ENCODE data around the gene DMRT1. TPM values are rescaled to one million over a fixed set of nuclear protein-coding genes. Genes with fewer than 3 reads are reported as not detected.

DMRT1 gene
- total RNA-seq, 4 donors from 2014 or later = not detected

DNA sequence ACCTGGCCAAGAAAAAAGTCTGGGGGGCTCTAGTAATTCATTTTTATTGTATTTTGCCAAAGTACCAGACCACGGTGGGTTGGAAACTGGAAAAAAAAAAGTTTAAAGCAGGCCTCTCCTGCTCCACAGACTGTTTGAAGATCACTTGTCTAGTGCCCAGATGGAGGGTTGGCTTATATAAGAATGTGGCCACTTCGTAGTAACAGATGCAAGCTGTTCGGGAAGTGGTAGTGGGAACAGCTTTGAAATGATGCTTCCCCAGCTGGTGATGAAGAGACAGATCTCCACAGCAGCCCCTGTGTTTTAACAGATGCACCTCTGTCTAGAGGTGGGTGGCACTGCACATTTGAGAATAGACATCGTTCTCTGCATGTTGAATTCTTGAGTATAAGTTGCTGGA, 80.7 kb downstream of the DMRT1 start:
- intact Hi-C loops (cut with DNase I; ENCODE audit: low total_unique reads) = no loop called here
- Histone ChIP-seq H3K27me3 (no peaks in the 10 kb centered on the region), H3K9me3 (no peaks in the 10 kb centered on the region), H3K27ac (no peak overlapping the region), H3K4me1 (no peaks in the 10 kb centered on the region), H3K36me3 (no peaks in the 10 kb centered on the region), H3K4me3 (no peak overlapping the region)
- DNase-seq = no peak
- TF ChIP-seq, protein P1, sequence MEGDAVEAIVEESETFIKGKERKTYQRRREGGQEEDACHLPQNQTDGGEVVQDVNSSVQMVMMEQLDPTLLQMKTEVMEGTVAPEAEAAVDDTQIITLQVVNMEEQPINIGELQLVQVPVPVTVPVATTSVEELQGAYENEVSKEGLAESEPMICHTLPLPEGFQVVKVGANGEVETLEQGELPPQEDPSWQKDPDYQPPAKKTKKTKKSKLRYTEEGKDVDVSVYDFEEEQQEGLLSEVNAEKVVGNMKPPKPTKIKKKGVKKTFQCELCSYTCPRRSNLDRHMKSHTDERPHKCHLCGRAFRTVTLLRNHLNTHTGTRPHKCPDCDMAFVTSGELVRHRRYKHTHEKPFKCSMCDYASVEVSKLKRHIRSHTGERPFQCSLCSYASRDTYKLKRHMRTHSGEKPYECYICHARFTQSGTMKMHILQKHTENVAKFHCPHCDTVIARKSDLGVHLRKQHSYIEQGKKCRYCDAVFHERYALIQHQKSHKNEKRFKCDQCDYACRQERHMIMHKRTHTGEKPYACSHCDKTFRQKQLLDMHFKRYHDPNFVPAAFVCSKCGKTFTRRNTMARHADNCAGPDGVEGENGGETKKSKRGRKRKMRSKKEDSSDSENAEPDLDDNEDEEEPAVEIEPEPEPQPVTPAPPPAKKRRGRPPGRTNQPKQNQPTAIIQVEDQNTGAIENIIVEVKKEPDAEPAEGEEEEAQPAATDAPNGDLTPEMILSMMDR (IDR thresholded peaks at IDR 0.05) = no peak
- TF ChIP-seq POLR2A (IDR thresholded peaks at IDR 0.05) = no peak

DNA sequence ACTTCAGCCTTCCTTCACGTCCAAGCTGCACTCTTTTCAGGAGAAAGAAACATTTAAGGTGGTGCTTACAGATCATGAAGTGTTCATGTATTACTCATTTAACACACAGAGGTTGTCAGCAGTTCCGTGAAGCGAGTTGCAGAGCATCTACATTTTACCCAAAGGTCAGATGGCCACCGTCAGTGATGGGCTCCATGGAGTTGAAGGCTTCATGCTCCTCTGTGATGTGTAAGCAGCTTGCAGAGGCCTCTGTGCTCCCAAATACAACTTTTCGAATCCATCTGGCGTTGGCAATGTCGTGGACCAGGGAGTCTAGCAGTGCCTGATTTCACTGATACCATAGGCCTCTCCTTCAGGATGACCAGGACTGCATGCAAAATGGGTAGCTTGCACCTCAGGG, 81.2 kb downstream of the DMRT1 start:
- Histone ChIP-seq H3K9me3 (no peaks in the 10 kb centered on the region), H3K36me3 (no peaks in the 10 kb centered on the region), H3K4me3 (no peak overlapping the region), H3K27me3 (no peaks in the 10 kb centered on the region), H3K27ac (no peak overlapping the region), H3K4me1 (no peaks in the 10 kb centered on the region)
- intact Hi-C loops (cut with DNase I; ENCODE audit: low total_unique reads) = no loop called here
- no peak for DNase-seq
- no peak for TF ChIP-seq POLR2A (IDR thresholded peaks at IDR 0.05)
- TF ChIP-seq, protein P1 (IDR thresholded peaks at IDR 0.05) = no peak

DNA sequence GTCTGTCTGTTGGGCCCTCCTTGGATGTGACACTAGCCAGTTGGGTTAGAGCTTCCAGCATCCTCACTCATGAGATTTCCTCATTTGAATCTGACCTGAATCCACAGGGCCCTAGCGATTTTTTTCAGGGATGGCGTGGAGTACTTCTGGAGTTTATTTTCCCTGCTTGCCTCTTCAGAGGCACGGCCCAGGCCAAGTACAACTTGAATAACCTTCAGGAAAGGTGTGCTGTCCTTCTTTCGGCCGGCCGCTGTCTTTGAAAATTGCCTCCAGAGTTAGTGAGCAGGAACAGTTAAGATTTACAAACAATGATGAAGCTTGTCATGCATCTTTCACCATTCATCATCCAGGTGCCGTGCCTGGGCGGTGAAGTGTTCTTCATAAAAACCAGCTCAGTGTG, 85.5 kb downstream of the DMRT1 start:
- TF ChIP-seq POLR2A (IDR thresholded peaks at IDR 0.05) = no peak
- TF ChIP-seq, protein P1 (IDR thresholded peaks at IDR 0.05) = no peak
- Histone ChIP-seq H3K27ac (no peak overlapping the region), H3K36me3 (no peaks in the 10 kb centered on the region), H3K27me3 (no peaks in the 10 kb centered on the region), H3K9me3 (no peaks in the 10 kb centered on the region), H3K4me3 (no peak overlapping the region), H3K4me1 (no peaks in the 10 kb centered on the region)
- intact Hi-C loops (cut with DNase I; ENCODE audit: low total_unique reads) = no loop called here
- no peak for DNase-seq

DNA sequence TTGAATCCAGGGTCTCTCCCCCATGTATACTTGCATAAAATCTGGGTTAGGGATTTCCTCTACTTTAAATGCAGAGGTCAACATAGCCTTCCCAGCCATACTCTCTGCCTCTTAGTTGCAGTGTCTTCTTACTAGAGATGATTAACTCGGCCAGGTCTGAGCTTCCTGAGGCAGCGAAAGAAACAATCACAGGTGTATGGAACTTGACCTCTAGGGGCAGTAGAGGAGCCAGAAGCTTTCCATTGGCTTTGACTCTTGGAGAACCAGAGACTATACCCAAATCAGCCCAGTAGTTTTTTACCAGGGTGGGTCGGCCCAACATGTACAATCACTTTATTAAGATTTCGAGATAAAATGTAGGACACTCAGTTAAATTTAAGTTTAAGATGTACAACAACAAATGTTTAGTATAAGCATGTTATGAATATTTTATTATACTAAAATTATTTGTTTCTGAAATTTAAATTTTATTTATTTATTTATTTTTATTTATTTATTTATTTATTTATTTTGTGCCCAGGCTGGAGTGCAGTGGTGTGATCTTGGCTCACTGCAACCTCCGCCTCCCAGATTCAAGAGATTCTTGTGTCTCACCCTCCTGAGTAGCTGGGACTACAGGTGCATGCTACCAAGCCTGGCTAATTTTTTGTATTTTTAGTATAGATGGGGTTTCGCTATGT, 87.0 kb downstream of the DMRT1 start:
- H3K27ac ChIP-seq = no peak overlapping the region
- H3K9me3 ChIP-seq = no peaks in the 10 kb centered on the region
- H3K4me1 ChIP-seq = no peaks in the 10 kb centered on the region
- H3K27me3 ChIP-seq = no peaks in the 10 kb centered on the region
- no peak overlapping the region for H3K4me3 ChIP-seq
- no peak for TF ChIP-seq POLR2A (IDR thresholded peaks at IDR 0.05)
- TF ChIP-seq, protein P1 (IDR thresholded peaks at IDR 0.05) = no peak
- no peaks in the 10 kb centered on the region for H3K36me3 ChIP-seq
- no peak for DNase-seq
- intact Hi-C loops (cut with DNase I; ENCODE audit: low total_unique reads) = no loop called here

DNA sequence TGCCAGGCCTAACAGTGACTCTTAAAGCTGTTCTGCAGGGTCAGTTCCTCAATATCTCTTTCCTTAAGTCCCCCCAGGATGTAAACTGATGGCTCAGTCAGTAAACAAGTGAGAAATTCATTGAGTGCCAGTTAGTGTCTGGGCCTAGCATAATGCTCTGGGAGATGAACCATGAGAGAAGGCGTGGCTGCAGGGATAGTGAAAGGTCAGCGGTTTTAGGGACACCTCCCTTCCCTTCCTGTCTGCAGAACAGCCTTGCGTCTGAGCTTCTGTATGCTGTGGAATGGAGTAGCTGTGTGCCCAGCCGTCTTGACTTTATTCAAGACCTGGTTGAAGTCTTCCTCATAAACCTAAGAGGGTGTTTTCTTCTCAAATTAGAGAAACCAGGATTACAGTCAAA, 88.2 kb downstream of the DMRT1 start:
- no peak overlapping the region for H3K4me3 ChIP-seq
- no peak for DNase-seq
- no peaks in the 10 kb centered on the region for H3K4me1 ChIP-seq
- intact Hi-C loops (cut with DNase I; ENCODE audit: low total_unique reads) = no loop called here
- H3K9me3 ChIP-seq = no peaks in the 10 kb centered on the region
- no peak for TF ChIP-seq POLR2A (IDR thresholded peaks at IDR 0.05)
- TF ChIP-seq, protein P1 (IDR thresholded peaks at IDR 0.05) = no peak
- H3K27me3 ChIP-seq = no peaks in the 10 kb centered on the region
- no peaks in the 10 kb centered on the region for H3K36me3 ChIP-seq
- H3K27ac ChIP-seq = no peak overlapping the region

All from uterus (tissue), 4 donors.